ENCODE measurements around the gene SCN7A. TPM values are rescaled to one million over a fixed set of nuclear protein-coding genes. Genes with fewer than 3 reads are reported as not detected.
"Not testable (repeated sequence)": the region's sequence is repeated elsewhere in the genome, so short reads cannot be mapped to it uniquely, and the experiment has no call there.

SCN7A gene
- total RNA-seq, 1 experiment from 2014 or later = not detected

DNA sequence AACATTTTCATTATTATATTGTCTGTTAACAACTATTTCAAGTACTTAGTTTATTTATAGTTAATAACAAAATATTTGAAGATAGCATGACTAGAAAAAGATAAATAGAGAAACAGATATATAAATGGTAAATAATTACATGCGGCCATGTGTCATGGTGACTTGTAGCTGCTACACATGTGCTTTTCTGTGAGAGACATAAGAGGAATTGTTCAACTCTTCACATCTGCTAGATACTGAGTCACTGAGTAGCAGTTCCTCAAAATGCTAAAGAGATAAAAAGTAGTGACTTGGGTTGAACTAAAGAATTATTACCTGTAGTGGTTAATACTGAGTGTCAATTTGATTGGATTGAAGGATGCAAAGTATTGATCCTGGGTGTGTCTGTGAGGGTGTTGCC, 80.8 kb downstream of the SCN7A start:
- DNase-seq (ENCODE audit: low read depth, low spot score) = no peak
- in situ Hi-C loops (cut with HindIII; ENCODE audit: low pct_unique_long_range_greater_than_20kb, low sequenced_read_pairs) = no loop called here

DNA sequence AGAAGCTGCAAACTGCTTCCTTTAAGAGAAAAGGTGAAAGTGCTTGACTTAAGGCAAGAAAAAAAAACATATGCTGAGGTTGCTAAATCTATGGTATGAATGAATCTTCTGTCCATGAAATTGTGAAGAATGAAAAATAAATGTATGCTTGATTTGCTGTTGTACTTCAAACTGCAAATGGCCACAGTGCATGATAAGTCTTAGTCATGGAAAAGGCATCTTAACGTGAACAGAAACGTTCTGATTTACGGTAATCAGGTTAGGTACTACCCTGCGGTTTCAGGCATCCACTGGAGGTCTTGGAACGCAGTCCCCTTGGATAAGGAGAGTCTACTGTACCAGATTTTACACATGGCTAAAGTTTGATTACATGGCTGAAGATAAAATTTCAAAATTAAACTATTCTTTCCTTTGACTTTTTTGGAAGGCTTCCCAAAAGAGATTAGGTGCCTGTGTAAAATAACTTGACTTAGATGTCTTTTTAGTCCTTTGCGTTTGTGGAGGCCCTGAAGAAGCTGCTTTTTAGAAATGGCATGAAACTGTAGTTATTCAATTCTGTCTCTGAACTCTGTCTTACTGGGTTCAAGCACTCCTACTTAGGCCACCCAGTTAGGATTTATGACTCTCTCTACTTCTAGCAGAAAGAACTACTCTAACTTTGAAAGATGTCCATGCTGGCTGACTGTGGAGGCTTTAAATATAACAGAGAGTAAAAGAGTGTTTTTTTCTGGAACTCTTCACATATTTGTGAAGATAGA, 82.4 kb downstream of the SCN7A start:
- in situ Hi-C loops (cut with HindIII; ENCODE audit: low pct_unique_long_range_greater_than_20kb, low sequenced_read_pairs) = no loop called here
- DNase-seq (ENCODE audit: low read depth, low spot score) = peak; percentile 45

DNA sequence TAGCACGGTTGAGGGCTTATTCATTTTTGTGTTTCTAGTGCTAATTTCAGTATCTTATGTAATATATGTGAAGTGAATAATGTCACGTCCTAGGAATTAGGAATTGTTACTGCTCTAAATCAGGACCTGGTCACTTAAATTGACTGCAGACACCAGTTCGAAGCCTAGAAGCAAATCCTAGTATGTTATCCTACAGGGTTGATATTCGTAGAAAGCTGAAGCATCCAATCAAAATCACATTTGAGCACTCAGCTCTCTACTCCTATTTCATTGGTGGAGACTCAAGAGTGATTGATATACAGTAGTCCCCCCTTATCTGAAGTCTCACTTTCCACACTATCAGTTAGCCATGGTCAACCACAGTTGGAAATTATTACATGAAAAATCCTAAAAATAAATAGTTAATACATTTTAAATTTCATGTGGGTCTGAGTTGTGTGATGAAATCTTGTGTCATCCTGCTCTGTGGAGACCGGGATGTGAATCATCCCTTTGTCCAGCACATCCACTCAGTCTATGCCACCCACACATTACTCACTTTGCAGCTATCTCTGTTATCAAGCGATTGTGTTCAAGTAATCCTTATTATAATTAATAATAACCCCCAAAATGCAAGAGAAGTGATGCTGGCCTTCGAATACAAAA, 83.1 kb downstream of the SCN7A start:
- peak; percentile 60 for DNase-seq (ENCODE audit: low read depth, low spot score)
- in situ Hi-C loops (cut with HindIII; ENCODE audit: low pct_unique_long_range_greater_than_20kb, low sequenced_read_pairs) = no loop called here

DNA sequence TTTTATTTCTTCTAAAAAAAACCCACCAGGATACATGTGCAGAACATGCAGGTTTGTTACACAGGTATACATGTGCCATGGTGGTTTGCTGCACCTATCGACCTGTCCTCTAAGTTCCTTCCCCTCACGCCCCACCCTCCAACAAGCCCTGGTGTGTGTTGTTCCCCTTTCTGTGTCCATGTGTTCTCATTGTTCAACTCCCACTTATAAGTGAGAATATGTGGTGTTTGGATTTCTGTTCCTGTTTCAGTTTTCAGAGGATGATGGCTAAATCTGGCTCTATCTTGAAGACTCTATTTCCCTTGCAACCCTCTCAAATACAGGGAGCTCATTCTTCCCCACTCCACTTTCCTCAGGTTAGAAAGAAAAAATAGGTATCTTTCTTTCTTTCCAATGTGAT, 86.3 kb downstream of the SCN7A start:
- DNase-seq (ENCODE audit: low read depth, low spot score); in situ Hi-C loops (cut with HindIII; ENCODE audit: low pct_unique_long_range_greater_than_20kb, low sequenced_read_pairs): not testable (repeated sequence)

DNA sequence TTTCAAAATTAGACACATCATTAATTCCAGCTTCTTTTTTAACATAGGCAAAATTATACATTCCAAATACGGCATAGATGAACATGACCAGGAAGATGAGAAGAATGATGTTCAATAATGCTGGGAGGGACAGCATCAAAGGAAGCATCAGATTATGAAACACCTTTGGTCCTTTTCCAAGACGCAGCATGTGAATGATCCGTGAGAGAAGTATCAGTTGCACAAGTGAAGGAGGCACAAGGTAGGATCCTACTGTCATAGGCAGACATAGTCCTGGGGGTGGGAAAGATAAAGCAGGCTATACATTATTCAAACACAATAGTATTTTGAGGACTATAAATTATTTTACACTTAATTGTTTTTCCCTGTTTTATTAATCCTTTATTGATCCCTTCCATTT, 87.7 kb downstream of the SCN7A start:
- in situ Hi-C loops (cut with HindIII; ENCODE audit: low pct_unique_long_range_greater_than_20kb, low sequenced_read_pairs) = no loop called here
- no peak for DNase-seq (ENCODE audit: low read depth, low spot score)

DNA sequence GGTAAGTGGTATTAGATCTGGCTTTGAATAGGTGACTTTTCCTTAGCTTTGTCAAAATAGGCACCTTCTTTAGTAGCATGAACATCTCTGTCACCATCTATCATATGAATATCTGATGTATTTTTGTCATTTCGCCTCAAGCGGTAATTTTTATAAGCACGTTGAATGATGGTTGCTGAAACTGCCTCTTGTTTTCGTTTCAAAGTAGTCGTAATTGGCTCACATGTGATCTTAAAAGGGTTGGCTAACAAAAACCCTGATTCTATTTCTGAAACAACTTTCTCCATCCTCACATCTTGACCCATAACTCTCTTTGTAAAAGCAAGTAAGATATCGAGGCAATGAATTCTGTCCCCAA, 88.5 kb downstream of the SCN7A start:
- in situ Hi-C loops (cut with HindIII; ENCODE audit: low pct_unique_long_range_greater_than_20kb, low sequenced_read_pairs) = no loop called here
- DNase-seq (ENCODE audit: low read depth, low spot score) = no peak

DNA sequence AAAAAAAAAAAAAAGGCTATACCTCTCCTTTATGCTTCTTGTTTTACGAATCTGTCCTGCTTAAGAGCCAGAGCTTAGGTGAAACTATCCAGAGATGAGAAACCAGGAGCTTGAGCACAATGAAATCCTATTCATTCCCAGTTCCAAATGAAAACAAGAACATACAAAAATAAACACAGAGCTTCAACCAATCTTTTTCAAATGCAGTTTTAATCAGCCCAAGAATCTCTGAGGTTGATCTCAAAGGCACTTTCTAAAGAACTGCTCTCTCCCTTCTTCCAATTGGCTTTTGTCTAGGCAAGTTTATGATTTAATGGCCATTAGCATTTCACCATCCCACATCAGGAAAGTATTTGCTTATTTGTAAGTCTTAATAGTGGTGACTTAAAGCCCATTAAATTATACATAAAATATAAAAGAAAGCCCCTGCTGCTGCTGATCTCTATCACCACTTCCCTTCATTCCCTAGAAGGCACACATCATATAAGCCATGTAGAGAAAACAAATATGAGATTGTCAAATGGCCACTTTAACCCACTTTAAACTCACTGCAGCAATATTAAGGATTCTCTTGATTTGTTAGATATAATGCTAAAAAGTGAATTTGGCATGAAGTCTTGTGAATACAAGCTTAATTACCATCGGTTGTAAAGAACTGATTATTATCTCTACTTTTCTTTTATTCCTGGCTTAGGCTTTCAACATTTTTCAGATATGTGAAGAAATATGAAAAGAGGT, 89.0 kb downstream of the SCN7A start:
- no peak for DNase-seq (ENCODE audit: low read depth, low spot score)
- in situ Hi-C loops (cut with HindIII; ENCODE audit: low pct_unique_long_range_greater_than_20kb, low sequenced_read_pairs) = no loop called here

DNA sequence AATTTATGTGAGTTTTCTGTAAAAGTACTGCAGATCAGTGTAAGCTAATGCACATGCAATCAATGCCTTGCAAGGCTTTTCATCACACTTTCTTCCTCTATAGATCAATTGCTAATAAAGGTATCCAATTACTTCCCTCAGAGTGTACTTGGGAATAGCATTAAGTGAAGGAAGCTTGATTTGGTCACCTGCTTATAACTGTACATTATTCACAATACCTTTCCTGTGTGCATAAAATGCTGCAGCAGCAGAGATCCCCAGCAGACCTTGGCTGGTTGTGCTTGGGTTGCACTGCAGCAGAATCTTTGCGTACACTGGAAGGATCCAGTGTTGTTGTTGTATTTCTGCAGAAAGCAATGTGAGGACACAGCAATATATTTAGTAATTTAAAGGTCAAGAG, 99.8 kb downstream of the SCN7A start:
- in situ Hi-C loops (cut with HindIII; ENCODE audit: low pct_unique_long_range_greater_than_20kb, low sequenced_read_pairs) = no loop called here
- no peak for DNase-seq (ENCODE audit: low read depth, low spot score)

DNA sequence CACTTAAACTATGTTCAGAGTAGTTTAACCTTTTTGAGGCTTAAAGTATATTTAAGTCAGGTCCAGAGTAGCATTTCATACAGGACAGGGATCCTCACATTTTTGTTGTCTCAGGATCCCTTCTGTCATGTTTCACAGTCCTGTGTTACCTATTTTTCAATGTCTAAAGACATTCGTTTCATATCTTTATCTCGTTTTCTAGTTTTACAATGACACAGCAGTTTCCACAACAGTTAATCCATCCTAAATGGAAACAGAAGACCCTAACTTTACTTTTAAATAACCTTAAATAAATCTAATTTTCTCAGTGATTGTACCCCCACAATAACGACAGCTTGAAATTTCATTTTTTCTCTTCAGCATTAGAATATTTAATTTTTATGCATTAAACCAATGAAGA, 101.0 kb downstream of the SCN7A start:
- no peak for DNase-seq (ENCODE audit: low read depth, low spot score)
- in situ Hi-C loops (cut with HindIII; ENCODE audit: low pct_unique_long_range_greater_than_20kb, low sequenced_read_pairs) = no loop called here

DNA sequence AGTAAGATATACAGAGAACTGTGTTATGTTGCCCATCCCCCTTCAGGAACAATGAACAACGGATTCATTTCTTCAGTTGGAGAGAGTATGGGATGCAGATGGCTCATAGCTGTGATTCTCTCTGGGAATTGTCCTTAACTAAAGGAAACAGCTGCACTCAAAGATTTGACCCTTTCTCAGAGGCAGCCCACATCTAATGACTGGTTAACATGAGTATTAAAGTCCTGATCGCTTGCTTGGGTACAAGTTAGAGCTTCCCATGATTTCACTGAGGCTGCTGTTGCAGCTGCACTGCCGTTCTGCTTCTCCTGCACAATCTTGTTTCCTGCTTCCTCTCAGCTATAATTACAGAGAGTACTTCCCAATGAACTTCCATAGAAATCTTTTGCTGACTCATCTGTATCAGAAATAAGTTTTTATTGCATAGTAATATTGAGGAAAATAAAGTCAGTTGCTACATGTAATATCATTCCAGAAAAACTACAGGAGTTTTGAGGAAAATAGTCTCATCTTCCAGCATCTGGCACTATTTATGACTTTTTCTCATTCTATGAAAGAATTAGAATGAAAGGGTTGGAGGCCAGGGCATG, 105.5 kb downstream of the SCN7A start:
- in situ Hi-C loops (cut with HindIII; ENCODE audit: low pct_unique_long_range_greater_than_20kb, low sequenced_read_pairs) = no loop called here

DNA sequence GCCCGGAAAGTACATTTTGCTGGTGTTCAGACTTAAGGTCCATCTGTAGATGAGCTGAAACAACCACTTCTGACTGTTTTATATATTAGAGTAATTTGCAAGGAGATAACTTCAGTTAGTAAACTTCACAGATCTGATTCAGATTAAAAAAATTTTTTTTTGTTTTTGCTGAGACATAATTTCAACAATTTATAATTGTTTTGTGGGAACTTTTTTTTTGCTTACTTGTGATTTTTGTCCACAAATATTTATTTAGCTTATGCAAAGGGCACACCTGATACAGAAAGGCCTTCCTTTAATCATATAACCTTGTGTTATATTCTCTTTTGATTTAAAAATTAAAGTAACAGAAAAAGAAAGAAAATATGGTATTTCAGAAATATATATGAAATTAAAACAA, 108.7 kb downstream of the SCN7A start:
- in situ Hi-C loops (cut with HindIII; ENCODE audit: low pct_unique_long_range_greater_than_20kb, low sequenced_read_pairs) = no loop called here
- no peak for DNase-seq (ENCODE audit: low read depth, low spot score)

More for the DNA sequence above, 105.5 kb downstream of the SCN7A start:
- DNase-seq (ENCODE audit: low read depth, low spot score) = peak; percentile 9

DNA sequence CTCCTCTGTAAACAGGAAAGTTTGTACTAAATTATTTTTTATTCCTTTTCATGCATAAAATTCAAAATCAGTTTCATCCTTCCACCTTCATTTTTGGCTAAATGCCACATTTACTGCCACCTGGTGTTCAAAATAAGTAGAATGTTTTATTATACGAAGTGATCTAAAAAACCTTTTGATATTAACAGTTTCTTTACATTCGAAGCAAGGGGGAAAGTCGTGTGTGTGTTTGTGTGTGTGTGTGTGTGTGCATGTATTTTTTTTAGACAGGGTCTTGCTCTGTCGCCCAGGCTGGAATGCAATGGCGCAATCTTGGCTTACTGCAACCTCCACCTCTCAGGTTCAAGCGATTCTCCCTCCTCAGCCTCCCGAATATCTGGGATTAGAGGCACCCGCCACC, 109.3 kb downstream of the SCN7A start:
- in situ Hi-C loops (cut with HindIII; ENCODE audit: low pct_unique_long_range_greater_than_20kb, low sequenced_read_pairs) = no loop called here
- peak; percentile 46 for DNase-seq (ENCODE audit: low read depth, low spot score)

DNA sequence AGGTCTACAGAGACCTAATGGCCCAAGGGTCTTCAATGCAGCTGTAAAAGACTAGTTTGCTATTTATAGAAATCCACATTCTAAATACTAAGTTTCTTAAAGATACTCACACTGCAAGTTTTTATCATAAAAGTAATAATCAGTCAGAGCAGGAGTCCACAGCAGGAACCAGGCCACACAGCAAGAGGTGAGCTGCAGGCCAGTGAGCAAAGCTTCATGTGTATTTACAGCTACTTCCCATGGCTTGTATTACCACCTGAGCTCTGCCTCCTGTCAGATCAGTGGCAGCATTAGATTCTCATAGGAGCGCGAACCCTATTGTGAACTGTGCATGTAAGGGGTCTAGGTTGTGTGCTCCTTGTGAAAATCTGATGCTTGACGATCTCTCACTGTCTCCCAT, 111.6 kb downstream of the SCN7A start:
- no peak for DNase-seq (ENCODE audit: low read depth, low spot score)
- in situ Hi-C loops (cut with HindIII; ENCODE audit: low pct_unique_long_range_greater_than_20kb, low sequenced_read_pairs) = no loop called here

DNA sequence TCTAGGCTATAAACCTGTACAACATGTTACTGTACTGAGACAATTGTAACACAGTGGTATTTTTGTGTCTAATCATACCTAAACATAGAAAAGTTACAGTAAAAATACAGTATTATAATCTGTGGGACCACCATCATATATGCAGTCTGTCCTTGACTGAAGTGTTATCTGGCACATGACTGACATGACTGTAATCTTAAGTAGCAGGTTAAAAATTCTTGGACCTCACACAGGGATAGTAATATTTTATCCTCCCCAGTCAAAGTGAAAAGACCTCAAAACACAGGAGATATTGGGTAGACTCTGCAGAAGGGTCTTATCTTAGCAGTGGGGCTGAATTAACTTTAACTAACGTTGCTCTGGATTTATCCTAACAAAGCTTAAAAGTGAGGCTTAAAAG, 113.4 kb downstream of the SCN7A start:
- DNase-seq (ENCODE audit: low read depth, low spot score) = no peak
- in situ Hi-C loops (cut with HindIII; ENCODE audit: low pct_unique_long_range_greater_than_20kb, low sequenced_read_pairs) = no loop called here

DNA sequence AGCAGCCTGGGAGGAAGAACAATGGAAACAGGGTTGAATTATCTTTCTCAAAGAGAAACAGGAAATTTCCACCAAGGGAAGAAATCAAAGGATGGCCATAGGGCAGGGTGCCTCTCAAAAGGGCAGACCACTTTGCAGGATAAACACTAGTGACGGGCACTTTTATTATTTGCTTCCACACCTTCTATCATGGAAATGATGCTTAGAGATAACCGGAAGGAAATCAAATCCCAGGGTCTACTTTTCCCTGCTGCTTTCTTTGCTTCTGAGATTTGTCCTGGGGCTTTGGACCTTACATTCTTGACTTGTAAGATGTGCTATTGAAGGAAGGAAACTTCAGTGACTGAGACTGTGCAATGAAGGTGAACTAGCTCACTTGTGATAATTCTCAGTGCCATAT, 117.2 kb downstream of the SCN7A start:
- in situ Hi-C loops (cut with HindIII; ENCODE audit: low pct_unique_long_range_greater_than_20kb, low sequenced_read_pairs) = no loop called here
- no peak for DNase-seq (ENCODE audit: low read depth, low spot score)

DNA sequence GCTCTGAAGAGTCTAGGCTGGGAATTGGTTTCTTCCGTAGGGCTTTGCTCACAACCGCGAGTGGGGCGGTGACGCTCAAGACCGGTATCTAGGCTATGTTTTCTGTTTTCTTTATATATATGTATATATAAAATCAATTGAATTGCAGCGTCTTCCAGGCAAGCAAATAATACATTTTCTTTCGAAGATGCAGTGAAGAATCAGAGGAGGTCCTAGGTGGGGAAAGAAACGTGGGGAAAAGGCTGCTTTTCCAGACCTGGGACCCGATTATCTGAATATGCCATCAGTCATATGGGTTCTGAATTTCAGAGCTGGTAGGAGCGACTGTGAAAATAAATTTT, 117.6 kb downstream of the SCN7A start:
- DNase-seq (ENCODE audit: low read depth, low spot score) = no peak
- in situ Hi-C loops (cut with HindIII; ENCODE audit: low pct_unique_long_range_greater_than_20kb, low sequenced_read_pairs) = no loop called here

DNA sequence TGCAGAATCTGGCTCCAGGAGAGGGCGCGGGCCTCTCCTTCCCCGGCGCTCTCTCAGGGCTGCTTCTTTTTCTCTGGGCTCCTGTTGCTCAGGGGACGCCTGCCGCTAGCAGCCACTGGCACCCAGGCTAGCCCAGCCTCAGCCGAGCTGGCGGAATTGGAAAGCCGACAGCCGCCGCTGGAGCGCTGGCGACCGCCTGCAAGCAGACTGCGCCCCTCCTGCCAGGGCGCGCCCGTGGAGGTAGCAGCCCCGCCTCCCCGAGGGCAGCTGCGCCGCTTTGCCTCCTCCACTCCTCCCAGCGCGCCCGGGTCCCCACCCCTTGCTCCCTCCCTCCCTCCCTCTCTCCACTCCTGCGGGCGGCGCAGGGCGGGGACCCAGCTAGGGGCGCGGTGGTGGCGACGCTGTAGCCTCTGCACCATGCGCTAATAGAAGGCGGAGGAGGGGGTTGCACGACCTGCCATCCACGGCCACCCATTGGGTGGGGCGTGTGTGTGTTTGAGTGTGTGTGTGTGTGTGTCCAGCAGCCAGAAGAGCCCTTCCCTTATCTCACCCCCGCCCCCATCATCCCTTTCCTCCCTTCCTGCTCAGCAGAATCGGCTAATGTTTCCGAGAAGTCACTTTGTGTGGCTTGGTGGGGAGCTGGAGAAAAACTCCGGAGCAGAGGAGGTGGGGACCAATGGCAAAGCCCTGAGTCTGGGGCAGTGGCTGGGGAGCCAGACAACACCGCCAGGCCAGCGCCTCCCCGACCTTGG, 118.1 kb downstream of the SCN7A start, which contains the start of gene SCN9A:
Gene SCN9A (minus strand): TSS at position 209 of the 752 bp plus-strand sequence. CDS start 64,188 bp downstream, outside the sequence.
- in situ Hi-C loops (cut with HindIII; ENCODE audit: low pct_unique_long_range_greater_than_20kb, low sequenced_read_pairs) = no loop called here

More for the DNA sequence above, 118.1 kb downstream of the SCN7A start, which contains the start of gene SCN9A:
- peak; percentile 40 for DNase-seq (ENCODE audit: low read depth, low spot score)
